H9 (cell line): ENCODE data around the gene RPAIN. TPM values are rescaled to one million over a fixed set of nuclear protein-coding genes. Genes with fewer than 3 reads are reported as not detected.
"Not testable (repeated sequence)": the region's sequence is repeated elsewhere in the genome, so short reads cannot be mapped to it uniquely, and the experiment has no call there.

Source experiments
- DNase-seq: peaks from one replicate; pipeline ENCODE4 v3.0.0-alpha.2; 2017
- H2AFZ ChIP-seq: one replicate; pipeline ENCODE4 v1.6.1; 2013; ENCODE audit warnings: mild to moderate bottlenecking, low read length, control low read depth, moderate library complexity
- H2AK5ac ChIP-seq: 2 replicates; pipeline ENCODE4 v1.6.1; 2013; ENCODE audit warnings: low read length, control low read depth, mixed read lengths; ENCODE audit not compliant: insufficient read length
- H2BK120ac ChIP-seq: one replicate; pipeline ENCODE4 v1.6.1; 2013; ENCODE audit warnings: low read depth, mild to moderate bottlenecking, low read length, control low read depth, inconsistent platforms; ENCODE audit not compliant: poor library complexity, severe bottlenecking
- H2BK12ac ChIP-seq: 2 replicates; pipeline ENCODE4 v1.6.1; 2013; ENCODE audit warnings: low read length, control low read depth, mixed read lengths, low read depth; ENCODE audit not compliant: insufficient read length
- H2BK15ac ChIP-seq: 2 replicates; pipeline ENCODE4 v1.6.1; 2013; ENCODE audit warnings: low read depth, low read length, control low read depth
- H2BK20ac ChIP-seq: one replicate; pipeline ENCODE4 v1.6.1; 2013; ENCODE audit warnings: low read depth, mild to moderate bottlenecking, low read length, control low read depth, inconsistent platforms; ENCODE audit not compliant: poor library complexity, severe bottlenecking
- H2BK5ac ChIP-seq: 2 replicates; pipeline ENCODE4 v1.6.1; 2013; ENCODE audit warnings: low read length, control low read depth, mixed read lengths; ENCODE audit not compliant: insufficient read length
- H3K14ac ChIP-seq: 2 replicates; pipeline ENCODE4 v1.6.1; 2013; ENCODE audit warnings: low read length, control low read depth; ENCODE audit not compliant: insufficient read depth
- H3K18ac ChIP-seq: 2 replicates; pipeline ENCODE4 v1.6.1; 2013; ENCODE audit warnings: low read depth, mild to moderate bottlenecking, mixed read lengths, low read length, control low read depth; ENCODE audit not compliant: insufficient read length
- H3K23ac ChIP-seq: 2 replicates; pipeline ENCODE4 v1.6.1; 2013; ENCODE audit warnings: low read length, control low read depth, mixed read lengths, low read depth; ENCODE audit not compliant: insufficient read length
- H3K23me2 ChIP-seq: 2 replicates; pipeline ENCODE4 v1.6.1; 2013; ENCODE audit warnings: low read depth, mild to moderate bottlenecking, mixed read lengths, low read length, control low read depth; ENCODE audit not compliant: insufficient read length, poor library complexity, severe bottlenecking
- H3K27ac ChIP-seq: 2 replicates; pipeline ENCODE4 v1.5.1; 2013; ENCODE audit warnings: low read length, control low read depth, mixed read lengths, low read depth; ENCODE audit not compliant: insufficient read length
- H3K27me3 ChIP-seq: 2 replicates; pipeline ENCODE4 v1.6.1; 2013; ENCODE audit warnings: low read length, control low read depth, inconsistent platforms; ENCODE audit not compliant: insufficient read depth
- H3K4ac ChIP-seq: 2 replicates; pipeline ENCODE4 v1.6.1; 2013; ENCODE audit warnings: low read depth, mild to moderate bottlenecking, control low read depth, inconsistent platforms, low read length, moderate library complexity
- H3K4me1 ChIP-seq: 2 replicates; pipeline ENCODE4 v1.6.1; 2013; ENCODE audit warnings: low read length, control low read depth, inconsistent platforms; ENCODE audit not compliant: insufficient read depth
- H3K4me2 ChIP-seq: 2 replicates; pipeline ENCODE4 v1.6.1; 2013; ENCODE audit warnings: low read length, control low read depth, mixed read lengths; ENCODE audit not compliant: insufficient read length, insufficient read depth
- H3K56ac ChIP-seq: 2 replicates; pipeline ENCODE4 v1.6.1; 2013; ENCODE audit warnings: low read depth, mild to moderate bottlenecking, mixed read lengths, low read length, control low read depth; ENCODE audit not compliant: insufficient read length
- H3K79me1 ChIP-seq: 2 replicates; pipeline ENCODE4 v1.6.1; 2013; ENCODE audit warnings: low read depth, mild to moderate bottlenecking, moderate library complexity, low read length, control low read depth, inconsistent platforms; ENCODE audit not compliant: insufficient read depth, poor library complexity, severe bottlenecking
- H3K79me2 ChIP-seq: 2 replicates; pipeline ENCODE4 v1.6.1; 2013; ENCODE audit warnings: low read length, control low read depth, inconsistent platforms; ENCODE audit not compliant: insufficient read depth
- H3K9ac ChIP-seq: 2 replicates; pipeline ENCODE4 v1.6.1; 2013; ENCODE audit warnings: low read length, control low read depth, mixed read lengths; ENCODE audit not compliant: insufficient read length; ENCODE audit errors: extremely low read depth
- H3K9me3 ChIP-seq: one replicate; pipeline ENCODE4 v1.6.1; 2013; ENCODE audit warnings: low read depth, low read length, inconsistent platforms; ENCODE audit not compliant: control insufficient read depth
- H3T11ph ChIP-seq: one replicate; pipeline ENCODE4 v1.6.1; 2013; ENCODE audit warnings: mild to moderate bottlenecking, low read length, control low read depth, inconsistent platforms
- H4K20me1 ChIP-seq: one replicate; pipeline ENCODE4 v1.6.1; 2013; ENCODE audit not compliant: control insufficient read depth, insufficient read length, insufficient read depth
- H4K5ac ChIP-seq: 2 replicates; pipeline ENCODE4 v1.6.1; 2013; ENCODE audit warnings: low read depth, mild to moderate bottlenecking, mixed read lengths, low read length, control low read depth; ENCODE audit not compliant: insufficient read length
- H4K8ac ChIP-seq: replicated peaks from 2 replicates; pipeline ENCODE4 v1.6.1; 2013; ENCODE audit warnings: low read length, control low read depth, mixed read lengths, low read depth; ENCODE audit not compliant: insufficient read length
- H4K91ac ChIP-seq: 2 replicates; pipeline ENCODE4 v1.6.1; 2013; ENCODE audit warnings: low read depth, mild to moderate bottlenecking, moderate library complexity, mixed read lengths, low read length, control low read depth; ENCODE audit not compliant: insufficient read length
- H3K27ac Mint-ChIP-seq, 3 experiments: 2 replicates in 2 of 3; 3 replicates in 1 of 3; pipeline ENCODE4 v1.8.0; 2020 to 2021; ENCODE audit warnings: mixed read lengths in 3 of 3, mild to moderate bottlenecking in 1 of 3, moderate library complexity in 1 of 3
- H3K27me3 Mint-ChIP-seq: 2 replicates; pipeline ENCODE4 v1.8.0; 2021; ENCODE audit warnings: low read depth, mild to moderate bottlenecking, moderate library complexity, mixed read lengths
- H3K36me3 Mint-ChIP-seq, 3 experiments: 2 replicates in 2 of 3; 3 replicates in 1 of 3; pipeline ENCODE4 v1.8.0; 2020 to 2021; ENCODE audit warnings: low read depth in 3 of 3, mixed read lengths in 3 of 3; ENCODE audit not compliant: insufficient read depth in 1 of 3
- H3K4me1 Mint-ChIP-seq, 2 experiments: 2 replicates each; pipeline ENCODE4 v1.8.0; 2020; ENCODE audit warnings: mixed read lengths in 2 of 2
- H3K4me3 Mint-ChIP-seq, 2 experiments: 2 replicates in 1 of 2; 3 replicates in 1 of 2; pipeline ENCODE4 v1.8.0; 2020 to 2021; ENCODE audit warnings: mild to moderate bottlenecking in 2 of 2, mixed read lengths in 2 of 2, moderate library complexity in 1 of 2
- H3K9me3 Mint-ChIP-seq, 2 experiments: 2 replicates in 1 of 2; 3 replicates in 1 of 2; pipeline ENCODE4 v1.8.0; 2020; ENCODE audit warnings: mild to moderate bottlenecking in 2 of 2, mixed read lengths in 2 of 2, moderate library complexity in 1 of 2
- CTCF ChIP-seq: fragments of 200-600 bp; sonication (generic); conservative IDR thresholded peaks from 3 replicates; pipeline ENCODE4 v1.8.0; 2021; ENCODE audit warnings: antibody characterized with exemption, mild to moderate bottlenecking
- WGBS: extraction: QIAGEN DNeasy Blood & Tissue Kit; methylation state at CpG from one replicate; pipeline ENCODE4 v1.1.7; 2013; ENCODE audit warnings: missing lambda C conversion rate, low lambda C conversion rate, mixed read lengths; ENCODE audit not compliant: insufficient read length; ENCODE audit errors: extremely low coverage; 5-methylcytosine and 5-hydroxymethylcytosine counted together
- total RNA-seq: library from RNA; stranded (reverse); gene quantifications from 2 replicates; pipeline ENCODE4 v1.2.1, GENCODE V29; 2021

The RPAIN gene
- total RNA-seq, 1 experiment from 2014 or later, result 78.9 TPM

DNA sequence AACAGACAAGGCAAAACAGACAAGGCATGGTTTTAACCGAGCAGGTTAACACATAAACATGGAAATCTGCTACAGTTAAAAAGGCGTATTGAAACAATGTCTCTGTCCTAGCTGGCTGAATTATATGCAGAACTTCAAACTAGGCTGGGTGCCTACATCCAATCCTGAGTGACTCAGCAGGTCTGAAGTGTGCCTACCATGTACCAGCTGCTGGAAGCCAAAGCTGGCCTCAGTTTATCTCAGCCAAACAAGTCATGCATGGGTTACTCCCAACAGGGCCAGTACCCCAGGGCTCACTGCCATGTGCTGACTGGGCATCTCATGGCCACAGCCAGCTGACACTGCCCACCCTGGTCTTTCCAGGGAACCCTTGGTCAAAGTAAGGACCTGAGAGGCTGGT is 15.0 kb downstream of the RPAIN start:
- Mint-ChIP-seq H3K4me1 (peaks cover 20 to 21% of the 10 kb centered on the region in 2 experiments), H3K27ac (peak overlapping the region in 2 of 3 experiments; percentile 53 to 91; a peak in 2 of 7 replicates)
- no peak overlapping the region for H3K14ac ChIP-seq

GRCh38 chr17:5435781-5436315 is 15.9 kb downstream of the RPAIN start:
- not testable (repeated sequence) for DNase-seq, H2AFZ ChIP-seq, H3T11ph ChIP-seq, H3K9ac ChIP-seq, H3K79me1 ChIP-seq, H3K27me3 Mint-ChIP-seq, H3K23ac ChIP-seq, H2BK5ac ChIP-seq, H4K8ac ChIP-seq, H3K4me1 ChIP-seq, H3K9me3 ChIP-seq, H4K20me1 ChIP-seq, H3K27ac ChIP-seq, H3K14ac ChIP-seq, H3K4me2 ChIP-seq, H3K27me3 ChIP-seq, H2BK20ac ChIP-seq, H3K4ac ChIP-seq, H3K9me3 Mint-ChIP-seq, H3K18ac ChIP-seq, H2AK5ac ChIP-seq, H3K56ac ChIP-seq, H4K5ac ChIP-seq, H3K23me2 ChIP-seq, H2BK12ac ChIP-seq, H2BK120ac ChIP-seq, H2BK15ac ChIP-seq, H4K91ac ChIP-seq
- Mint-ChIP-seq H3K27ac (peak overlapping the region in 2 of 3 experiments; percentile 38 to 48; a peak in 1 of 7 replicates), H3K4me3 (peak overlapping the region; percentile 55 to 85; a peak in 2 of 5 replicates), H3K36me3 (peaks cover 54 to 74% (median 66%) of the 10 kb centered on the region in 3 experiments), H3K4me1 (peaks cover 20 to 23% of the 10 kb centered on the region in 2 experiments)
- peaks cover 15% of the 10 kb centered on the region; the same call in 1 of the 2 replicates for H3K79me2 ChIP-seq
- no CpG with 5 or more reads among the region's 12 CpGs for WGBS

More for the DNA sequence above, 15.0 kb downstream of the RPAIN start:
- Histone ChIP-seq H3K18ac (no peak overlapping the region), H3K27ac (no peak overlapping the region), H2BK120ac (no peak overlapping the region), H3K79me2 (peaks cover 15% of the 10 kb centered on the region; the same call in 1 of the 2 replicates), H3K56ac (no peak overlapping the region), H4K8ac (no peak overlapping the region), H3K4me1 (no peaks in the 10 kb centered on the region; the same call in 1 of the 2 replicates), H3K9ac (no peak overlapping the region), H2AFZ (no peak overlapping the region), H4K5ac (no peak overlapping the region), H3K9me3 (no peaks in the 10 kb centered on the region), H3K23me2 (no peaks in the 10 kb centered on the region), H2BK12ac (no peak overlapping the region), H2BK15ac (no peak overlapping the region), H3K79me1 (peaks cover 6% of the 10 kb centered on the region), H3K4me2 (no peak overlapping the region), H3K4ac (no peak overlapping the region), H4K91ac (no peak overlapping the region), H3K23ac (no peak overlapping the region), H4K20me1 (no peaks in the 10 kb centered on the region), H2AK5ac (no peak overlapping the region), H3T11ph (no peak overlapping the region), H2BK5ac (no peak overlapping the region), H3K27me3 (no peaks in the 10 kb centered on the region), H2BK20ac (no peak overlapping the region)
- H3K27me3 Mint-ChIP-seq, result no peaks in the 10 kb centered on the region
- no CpG with 5 or more reads among the region's 2 CpGs for WGBS
- DNase-seq, result no peak
- H3K9me3 Mint-ChIP-seq, result no peaks in the 10 kb centered on the region
- no peak for TF ChIP-seq CTCF
- peaks cover 59 to 82% (median 71%) of the 10 kb centered on the region in 3 experiments for H3K36me3 Mint-ChIP-seq
- no peak overlapping the region for H3K4me3 Mint-ChIP-seq
